Fibroblast of villous mesenchyme (primary cell): ENCODE measurements around the gene CCDC175. TPM values are rescaled to one million over a fixed set of nuclear protein-coding genes. Genes with fewer than 3 reads are reported as not detected.

Source experiments
- DNase-seq: peaks from one replicate; pipeline ENCODE4 v3.0.0-alpha.2; 2010; ENCODE audit warnings: low read depth
- H3K4me3 ChIP-seq: 2 replicates; pipeline ENCODE4 v1.5.1; 2011; ENCODE audit warnings: low read depth, mild to moderate bottlenecking, low read length
- total RNA-seq: library from RNA; depleted of rRNA; stranded (reverse); fragments of >200 nt; gene quantifications from 2 replicates; pipeline ENCODE4 v1.2.3, GENCODE V29; 2012
- TF ChIP-seq, protein P1 (sequence below): IDR thresholded peaks from 2 replicates; pipeline ENCODE4 v1.5.1; 2012; ENCODE audit warnings: low read depth, mild to moderate bottlenecking, low read length; ENCODE audit not compliant: insufficient read depth

CCDC175 gene
- total RNA-seq: not detected in 2 replicates

DNA sequence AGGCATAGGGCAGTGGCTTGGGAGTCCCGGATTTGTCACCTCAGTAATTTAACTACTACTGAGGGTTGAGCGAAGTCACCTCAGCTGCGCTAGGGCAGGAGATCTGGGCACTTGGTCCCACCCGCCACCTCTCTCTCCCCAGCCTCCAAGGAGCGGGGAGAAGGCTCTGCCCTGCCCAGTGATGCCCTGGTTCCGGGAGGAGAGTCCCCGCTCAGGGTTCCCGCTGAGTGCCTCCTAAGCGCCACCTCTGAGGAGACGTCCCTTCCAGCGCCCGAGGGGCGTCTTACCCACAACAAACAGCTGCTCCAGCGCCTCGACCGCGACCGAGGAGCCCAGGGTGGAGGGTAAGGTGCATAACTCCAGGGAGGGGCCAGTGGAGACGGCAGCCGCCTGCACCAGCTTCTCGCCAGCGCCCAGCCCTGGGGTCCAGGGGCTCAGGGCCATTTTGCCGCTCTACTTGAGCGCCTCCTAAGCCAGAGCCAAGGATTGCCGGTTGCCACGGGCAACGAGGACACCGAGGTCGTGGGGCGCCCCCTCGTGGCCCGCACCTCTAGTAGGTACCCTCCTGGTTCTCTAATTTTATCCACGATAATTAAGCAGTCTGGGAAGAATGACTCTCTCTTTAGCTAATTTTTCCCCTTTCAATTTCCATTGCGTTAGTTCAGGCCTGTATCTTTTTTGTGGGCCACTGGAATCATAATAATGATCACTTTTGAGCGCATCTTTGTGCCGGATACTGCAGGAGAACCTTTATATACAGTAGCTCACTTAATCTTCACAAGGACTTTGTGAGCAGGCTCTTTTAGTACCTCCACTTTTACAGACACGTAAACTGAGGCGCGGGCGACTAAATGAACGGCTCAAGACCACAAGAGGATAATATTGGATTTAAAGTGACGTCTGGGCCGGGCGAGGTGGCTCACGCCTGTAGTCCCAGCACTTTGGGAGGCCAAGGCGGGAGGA is at the start of gene CCDC175:
CCDC175 (minus strand) TSS at position 481 of the 963 bp plus-strand sequence; CDS start at position 444, 37 bp downstream.
- peak; percentile 83 for DNase-seq
- TF ChIP-seq, protein P1, sequence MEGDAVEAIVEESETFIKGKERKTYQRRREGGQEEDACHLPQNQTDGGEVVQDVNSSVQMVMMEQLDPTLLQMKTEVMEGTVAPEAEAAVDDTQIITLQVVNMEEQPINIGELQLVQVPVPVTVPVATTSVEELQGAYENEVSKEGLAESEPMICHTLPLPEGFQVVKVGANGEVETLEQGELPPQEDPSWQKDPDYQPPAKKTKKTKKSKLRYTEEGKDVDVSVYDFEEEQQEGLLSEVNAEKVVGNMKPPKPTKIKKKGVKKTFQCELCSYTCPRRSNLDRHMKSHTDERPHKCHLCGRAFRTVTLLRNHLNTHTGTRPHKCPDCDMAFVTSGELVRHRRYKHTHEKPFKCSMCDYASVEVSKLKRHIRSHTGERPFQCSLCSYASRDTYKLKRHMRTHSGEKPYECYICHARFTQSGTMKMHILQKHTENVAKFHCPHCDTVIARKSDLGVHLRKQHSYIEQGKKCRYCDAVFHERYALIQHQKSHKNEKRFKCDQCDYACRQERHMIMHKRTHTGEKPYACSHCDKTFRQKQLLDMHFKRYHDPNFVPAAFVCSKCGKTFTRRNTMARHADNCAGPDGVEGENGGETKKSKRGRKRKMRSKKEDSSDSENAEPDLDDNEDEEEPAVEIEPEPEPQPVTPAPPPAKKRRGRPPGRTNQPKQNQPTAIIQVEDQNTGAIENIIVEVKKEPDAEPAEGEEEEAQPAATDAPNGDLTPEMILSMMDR: peak; percentile 82
- peak within 1 kb of the TSS; percentile 61 for H3K4me3 ChIP-seq

DNA sequence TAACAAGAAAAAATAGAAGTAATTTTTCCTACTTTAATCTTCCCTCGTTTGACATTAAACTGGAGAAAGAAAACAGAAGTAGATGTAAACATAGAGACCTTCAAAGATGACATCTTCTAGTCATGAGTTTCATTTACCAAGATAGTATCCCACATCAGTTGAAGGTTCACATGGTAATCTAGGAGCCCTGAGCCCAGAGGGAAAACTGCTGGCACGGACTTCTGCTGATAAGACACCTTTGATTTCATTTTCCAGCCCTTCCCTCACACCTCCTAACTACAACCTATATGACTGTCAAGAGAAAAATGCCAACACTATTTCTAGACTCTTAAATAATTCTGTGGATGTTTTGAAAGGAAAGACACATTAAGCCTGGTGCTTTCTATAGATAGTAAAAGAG is 46.0 kb upstream of the CCDC175 start:
- no peak for DNase-seq
- TF ChIP-seq, protein P1: no peak
- no peak overlapping the region for H3K4me3 ChIP-seq

DNA sequence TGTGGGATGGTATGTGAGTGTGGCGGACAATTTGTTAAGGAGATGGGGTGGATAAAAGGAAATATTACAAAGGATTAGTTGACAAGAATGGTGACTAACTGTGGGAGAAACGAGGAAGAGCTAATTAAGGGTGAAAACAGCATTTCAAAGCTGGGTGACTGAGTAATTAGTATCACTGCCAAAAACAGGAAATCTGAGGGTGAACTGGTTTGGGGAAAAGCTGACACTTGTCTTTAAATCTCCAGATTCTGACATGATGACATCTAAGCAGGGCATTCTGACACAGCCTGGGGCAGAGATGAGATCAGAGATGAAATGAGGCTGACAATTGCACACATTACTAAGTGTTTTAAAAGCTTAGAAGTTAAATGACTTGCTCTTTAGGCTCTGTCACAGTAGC is 42.4 kb upstream of the CCDC175 start:
- TF ChIP-seq, protein P1: no peak
- DNase-seq: no peak
- no peak overlapping the region for H3K4me3 ChIP-seq

DNA sequence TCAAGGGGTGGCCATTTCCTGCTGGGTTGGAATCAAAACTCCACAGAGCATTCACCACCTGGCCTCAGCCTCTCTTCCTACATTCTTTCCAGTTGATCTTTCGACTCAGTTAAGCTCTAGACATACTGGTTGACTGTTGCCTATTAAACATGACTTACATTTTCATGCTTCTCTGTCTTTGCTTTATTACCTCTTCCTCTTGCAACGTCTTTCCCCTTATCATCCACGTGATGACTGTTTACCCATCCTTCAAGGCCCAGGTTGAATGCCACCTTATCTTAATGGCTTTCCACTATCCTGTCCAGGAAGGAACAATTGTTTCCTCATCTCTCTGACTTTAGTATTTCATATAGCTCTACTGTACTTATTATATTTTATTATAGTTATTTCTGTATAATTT is 24.4 kb upstream of the CCDC175 start:
- DNase-seq: no peak
- TF ChIP-seq, protein P1: no peak
- H3K4me3 ChIP-seq: no peak overlapping the region

DNA sequence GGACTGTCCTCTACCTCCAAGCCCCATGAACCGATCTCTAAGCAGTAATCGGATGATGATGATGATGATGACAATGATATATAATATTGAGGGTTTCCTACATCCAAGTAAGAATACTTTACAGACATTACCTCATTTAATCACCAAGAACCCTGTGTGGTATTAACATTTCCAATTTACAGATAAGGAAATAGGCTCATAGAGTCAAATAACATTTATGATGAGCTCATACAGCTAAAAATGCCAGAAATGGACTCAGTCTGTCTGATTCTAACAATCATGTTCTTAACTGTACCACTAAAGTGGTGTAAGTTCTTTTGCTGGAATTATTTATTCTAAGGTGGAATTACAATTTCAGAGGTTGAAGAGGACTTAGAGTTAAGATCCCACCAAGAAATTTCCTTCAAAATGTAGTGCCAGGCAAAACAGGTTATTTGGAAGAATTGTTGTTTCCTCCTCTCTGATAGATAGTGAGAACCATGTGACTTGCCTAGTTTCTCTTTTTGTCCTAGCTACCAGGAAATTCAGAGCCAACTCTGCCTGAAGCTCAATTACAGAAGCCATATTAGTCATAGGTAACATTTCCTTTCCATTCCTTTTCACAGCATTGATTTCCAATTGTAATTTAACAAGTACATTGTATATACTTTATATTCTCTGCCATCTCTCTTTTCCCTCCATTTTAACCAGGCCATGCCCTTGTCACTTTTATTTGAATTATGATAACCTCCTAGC is 23.8 kb upstream of the CCDC175 start:
- H3K4me3 ChIP-seq: no peak overlapping the region
- TF ChIP-seq, protein P1: no peak
- DNase-seq: no peak

DNA sequence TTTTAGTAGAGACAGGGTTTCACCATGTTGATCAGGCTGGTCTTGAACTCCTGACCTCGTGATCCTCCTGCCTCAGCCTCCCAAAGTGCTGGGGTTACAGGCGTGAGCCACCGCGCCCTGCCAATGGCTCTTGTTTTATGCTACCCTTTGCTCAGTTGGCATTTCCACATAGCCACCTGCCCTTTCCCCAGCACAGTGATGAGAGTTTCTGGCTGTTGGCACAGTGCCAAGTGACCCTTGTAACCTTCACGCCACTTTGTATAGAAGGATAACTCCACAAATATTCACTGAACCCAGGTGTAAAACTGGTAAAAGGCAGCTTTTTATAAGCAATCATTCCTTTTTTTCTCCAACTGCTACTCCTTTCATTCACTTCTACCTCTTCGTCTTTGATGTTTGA is 18.5 kb upstream of the CCDC175 start:
- no peak for DNase-seq
- TF ChIP-seq, protein P1: no peak
- no peak overlapping the region for H3K4me3 ChIP-seq
